ENCODE results near the gene CCSER2.
"Not testable (repeated sequence)": the region's sequence is repeated elsewhere in the genome, so short reads cannot be mapped to it uniquely, and the experiment has no call there.

The CCSER2 gene

GRCh38 chr10:84525120-84525806 is 196.9 kb downstream of the CCSER2 start:
- no peak for DNase-seq

GRCh38 chr10:84525807-84526182 is 197.4 kb downstream of the CCSER2 start:
- DNase-seq: not testable (repeated sequence)

DNA sequence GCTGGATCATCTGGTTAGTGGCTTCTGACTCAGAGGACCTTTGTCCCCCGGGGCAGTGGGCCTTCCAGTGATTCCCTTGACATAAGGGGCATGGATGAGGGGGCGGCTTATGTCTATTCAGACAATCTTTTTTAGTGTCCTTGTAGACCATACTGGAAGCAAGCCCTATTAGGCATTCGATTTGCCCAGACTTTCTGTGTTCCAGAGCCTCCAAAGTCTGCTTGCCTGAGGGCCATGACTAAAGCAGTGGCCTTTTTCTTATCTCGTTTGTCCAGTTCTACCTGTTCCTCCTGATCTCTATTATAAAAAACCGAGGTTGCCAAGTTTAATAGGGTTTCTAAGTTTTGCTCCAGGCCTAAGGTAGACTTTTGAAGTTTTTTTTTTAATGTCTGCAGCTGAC is 199.0 kb downstream of the CCSER2 start:
- not testable (repeated sequence) for DNase-seq

DNA sequence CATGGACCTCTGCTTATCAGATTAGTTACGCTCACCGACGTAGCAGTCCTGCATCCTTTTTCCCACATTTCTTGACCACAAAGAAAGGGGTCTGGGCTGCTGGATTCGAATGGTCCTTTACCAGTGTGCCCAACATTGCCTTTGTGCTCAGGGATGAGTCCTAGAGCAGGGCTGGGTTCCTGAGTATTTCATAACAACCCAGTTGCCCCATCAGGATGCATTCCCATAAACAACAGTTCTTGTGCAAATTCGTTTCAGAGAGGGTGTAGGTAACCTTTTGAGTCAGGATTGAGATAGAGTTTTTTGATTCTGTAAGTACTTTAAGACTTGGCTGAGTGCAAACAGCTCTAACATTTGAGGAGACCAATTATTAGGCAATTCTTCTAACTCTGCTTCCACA is 200.1 kb downstream of the CCSER2 start:
- DNase-seq: not testable (repeated sequence)

- no peak for DNase-seq
These were observed 202.4 kb downstream of the CCSER2 start for GRCh38 chr10:84530724-84531325.

DNA sequence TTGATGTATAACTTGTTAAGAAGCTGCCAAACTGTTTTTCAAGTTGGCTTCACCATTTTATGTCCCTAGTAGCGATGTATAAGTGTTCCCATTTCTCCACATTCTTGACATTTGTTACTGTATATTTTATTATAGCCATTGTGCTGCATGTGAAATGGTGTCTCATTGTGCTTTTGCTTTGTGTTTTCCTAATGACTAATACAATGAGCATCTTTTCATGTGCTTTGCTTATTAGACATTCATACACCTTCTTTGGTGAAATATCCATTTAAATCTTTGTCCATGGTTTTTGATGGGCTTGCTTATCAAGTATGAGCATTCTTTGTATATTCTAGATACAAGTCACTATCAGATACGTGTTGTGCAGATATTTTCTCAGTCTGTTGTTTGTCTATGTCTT is 203.0 kb downstream of the CCSER2 start:
- DNase-seq: no peak

- DNase-seq: no peak
These were observed 205.8 kb downstream of the CCSER2 start for GRCh38 chr10:84534168-84534567.

- DNase-seq: peak; percentile 20
These were observed 209.1 kb downstream of the CCSER2 start for GRCh38 chr10:84537447-84537931.

GRCh38 chr10:84538036-84538435 is 209.6 kb downstream of the CCSER2 start:
- DNase-seq: no peak

GRCh38 chr10:84539216-84539615 is 210.8 kb downstream of the CCSER2 start:
- DNase-seq: no peak

DNA sequence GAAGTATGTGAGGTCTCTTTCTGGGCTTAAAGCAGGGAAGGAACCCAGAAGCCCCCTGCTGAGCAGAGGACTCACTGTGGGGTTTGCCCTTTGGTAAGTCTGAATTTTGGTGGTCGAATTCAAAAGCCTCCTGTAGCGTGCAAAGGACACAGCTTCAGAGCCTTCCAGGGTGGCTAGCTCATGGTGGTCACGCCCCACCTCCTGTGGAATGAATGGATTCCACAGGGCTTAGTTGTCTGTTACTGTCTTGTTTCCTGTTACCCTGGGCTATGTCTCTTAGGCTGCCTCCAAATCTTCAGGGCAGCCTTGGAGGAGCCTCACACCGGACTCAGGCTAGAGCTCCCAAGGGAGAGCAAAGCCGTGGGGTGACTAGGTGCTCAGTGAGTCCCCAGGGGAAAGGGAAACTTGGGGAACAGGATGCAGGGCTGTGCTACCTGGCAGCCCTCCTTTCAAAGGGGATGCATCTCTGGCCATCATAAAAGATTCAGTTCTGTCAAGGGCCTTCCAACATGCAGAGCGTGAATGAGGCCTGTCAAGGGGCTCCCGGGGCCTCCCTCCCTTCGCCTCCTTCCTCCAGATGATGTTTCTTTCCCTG is 211.7 kb downstream of the CCSER2 start:
- no peak for DNase-seq

- peak; percentile 72 for DNase-seq
These were observed 212.4 kb downstream of the CCSER2 start for GRCh38 chr10:84540617-84541288.

- DNase-seq: no peak
These were observed 212.9 kb downstream of the CCSER2 start for GRCh38 chr10:84541289-84541637.

DNA sequence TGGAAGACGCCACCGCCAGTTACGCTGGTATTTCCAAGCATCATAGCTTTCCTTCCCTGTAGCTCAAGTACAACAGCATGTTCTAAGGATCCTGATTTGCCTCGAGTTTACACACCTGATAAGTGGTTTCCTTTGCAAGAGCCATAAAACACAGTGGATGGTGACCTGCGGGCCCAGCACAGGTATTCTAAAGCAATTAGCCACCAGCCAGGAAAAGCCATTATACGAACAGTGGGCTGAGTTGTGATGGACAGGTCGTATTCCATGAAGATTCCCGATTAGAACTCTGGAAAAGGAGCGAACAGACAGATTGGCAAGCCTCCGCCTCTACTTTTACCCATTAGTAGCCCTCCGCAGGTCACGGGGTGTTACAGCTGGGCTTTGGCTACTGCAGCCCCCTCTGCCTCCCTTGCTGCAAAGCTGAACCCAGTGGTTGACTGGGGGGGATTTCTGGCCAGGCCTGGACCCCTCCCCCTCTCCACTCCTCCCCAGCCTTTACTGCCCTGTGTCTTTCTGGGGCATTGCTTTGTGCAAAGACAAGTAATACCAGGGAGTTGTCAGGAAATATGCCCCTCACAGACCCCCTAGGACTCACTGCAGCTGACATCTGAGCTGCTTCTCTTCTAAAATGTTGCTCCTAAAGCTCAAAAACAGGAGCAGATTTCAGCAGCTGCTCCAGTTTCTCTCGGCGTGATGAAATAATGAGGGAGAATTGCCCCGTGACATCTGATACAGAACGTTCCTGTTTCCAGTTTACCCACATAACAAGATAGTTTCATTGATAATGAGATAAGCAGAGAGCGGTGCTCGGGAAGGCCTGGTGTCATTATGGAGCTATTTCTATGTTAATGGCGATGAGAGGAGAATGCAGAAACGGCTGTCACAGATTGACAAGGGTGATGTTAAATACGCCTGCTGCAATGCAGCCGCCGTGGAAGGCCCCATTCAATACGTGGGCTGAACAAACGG is 214.4 kb downstream of the CCSER2 start:
- no peak for DNase-seq

DNA sequence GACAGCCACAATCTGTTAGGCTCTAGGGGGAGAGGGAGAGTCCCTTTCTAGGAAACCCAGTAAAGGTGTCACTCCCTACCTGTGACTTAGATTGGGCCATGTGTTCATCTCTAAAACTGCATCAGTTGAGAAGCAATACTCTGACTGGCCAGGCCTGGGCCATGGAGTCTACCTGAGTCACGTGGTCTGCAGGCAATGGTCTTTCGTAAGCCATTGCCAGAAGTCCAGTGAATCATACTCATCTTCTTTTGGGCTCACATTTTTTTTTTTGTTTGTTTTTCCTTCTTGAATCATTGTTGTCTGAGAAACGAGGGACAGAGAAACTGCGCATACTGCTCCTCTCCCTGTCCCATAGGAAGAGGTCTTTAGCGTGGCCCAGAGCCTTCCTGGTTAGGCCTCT is 215.6 kb downstream of the CCSER2 start:
- DNase-seq: no peak

GRCh38 chr10:84545651-84546050 is 217.3 kb downstream of the CCSER2 start:
- no peak for DNase-seq

DNA sequence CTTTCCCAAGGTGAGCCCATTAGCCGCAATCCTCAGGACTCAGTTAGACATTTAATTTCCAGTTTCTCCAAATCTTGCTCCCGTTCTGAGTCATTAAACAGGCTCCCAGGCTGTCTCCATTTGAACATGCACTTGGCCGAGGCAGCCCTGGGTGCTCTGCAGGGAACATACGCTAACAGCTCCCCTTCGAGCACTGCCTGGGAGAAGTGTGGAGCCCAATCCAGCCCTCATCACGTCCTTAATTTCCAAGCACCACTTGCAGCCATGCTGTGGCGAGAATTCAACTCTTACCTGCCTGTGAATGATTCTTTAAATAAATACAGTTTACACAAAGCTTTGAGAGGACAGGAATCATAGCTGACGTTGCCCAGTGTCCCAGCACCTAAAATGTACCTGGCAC is 218.2 kb downstream of the CCSER2 start:
- no peak for DNase-seq

DNA sequence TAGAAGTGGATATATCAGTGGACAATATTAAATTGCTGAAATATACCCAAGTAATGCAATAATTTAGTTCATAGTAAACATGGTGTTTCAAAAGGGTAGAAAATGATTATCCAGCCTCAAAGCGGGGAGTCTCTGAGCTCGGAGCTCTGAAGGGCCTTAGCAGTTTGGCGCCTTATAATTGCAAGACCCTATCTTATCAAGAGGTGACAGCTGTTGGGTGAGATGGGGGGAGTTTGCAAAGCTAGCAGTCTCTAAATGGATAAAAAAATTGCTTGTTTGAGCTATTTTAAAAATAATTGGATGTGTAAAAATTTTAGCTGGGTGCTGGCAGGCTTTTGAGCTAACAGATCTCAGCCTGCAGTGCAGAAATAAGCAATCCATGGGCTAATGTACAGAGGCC is 219.2 kb downstream of the CCSER2 start:
- DNase-seq: no peak

DNA sequence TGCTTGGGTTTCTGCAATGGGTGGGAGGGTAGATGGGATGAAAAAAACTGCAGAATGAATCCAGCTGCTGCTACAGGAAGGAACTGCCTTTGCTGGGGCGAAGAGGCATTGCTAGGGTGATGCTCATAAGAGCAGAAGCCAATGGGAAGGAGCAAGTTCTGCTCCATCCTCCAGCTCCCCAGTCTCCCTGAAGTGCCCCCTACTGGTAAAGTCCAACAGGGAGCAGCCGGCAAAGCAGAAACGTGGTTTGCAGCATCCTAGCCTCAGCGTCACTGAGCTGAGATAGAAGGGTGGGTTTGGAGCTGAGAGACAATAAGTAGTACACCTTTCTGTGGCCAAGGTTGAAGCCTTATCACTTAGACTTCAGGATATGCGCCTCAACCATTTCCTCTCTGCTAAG is 220.5 kb downstream of the CCSER2 start:
- DNase-seq: no peak

DNA sequence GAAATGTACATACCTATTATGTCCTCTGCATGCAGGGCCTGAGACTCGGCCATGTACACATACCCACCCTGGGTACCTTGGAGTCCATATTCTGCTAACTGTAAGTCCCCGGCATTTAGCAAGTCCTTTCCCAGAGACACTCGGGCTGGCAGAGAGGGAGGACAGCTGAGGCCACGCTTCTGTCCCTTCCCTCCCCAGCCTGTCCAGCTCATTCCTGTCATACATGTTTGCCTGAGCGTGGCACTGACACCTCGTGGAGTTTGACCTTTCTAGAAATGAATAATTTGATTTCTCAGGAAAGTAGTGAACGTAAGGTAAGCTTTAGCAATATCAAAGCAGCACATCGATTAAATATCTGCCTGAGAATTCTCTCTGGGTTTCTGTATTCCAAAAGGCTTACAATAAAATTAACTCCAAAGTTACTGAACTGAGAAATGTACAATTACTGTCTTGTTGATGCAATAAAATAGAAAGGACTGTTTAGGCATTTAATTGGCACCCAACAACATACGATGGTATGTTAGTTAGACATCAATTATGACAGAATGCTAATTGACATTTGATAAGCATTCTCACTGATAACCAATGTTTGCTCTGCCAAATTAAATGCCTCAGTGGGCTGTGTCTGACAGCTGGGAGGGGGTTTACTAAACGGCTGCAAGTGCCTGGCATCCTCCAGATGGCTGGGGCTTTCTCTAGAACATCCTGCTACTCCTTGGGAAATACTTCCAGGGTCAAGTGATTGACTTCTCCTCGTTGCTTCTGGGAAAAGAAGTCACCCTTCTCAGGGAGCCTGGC is 221.2 kb downstream of the CCSER2 start:
- no peak for DNase-seq

DNA sequence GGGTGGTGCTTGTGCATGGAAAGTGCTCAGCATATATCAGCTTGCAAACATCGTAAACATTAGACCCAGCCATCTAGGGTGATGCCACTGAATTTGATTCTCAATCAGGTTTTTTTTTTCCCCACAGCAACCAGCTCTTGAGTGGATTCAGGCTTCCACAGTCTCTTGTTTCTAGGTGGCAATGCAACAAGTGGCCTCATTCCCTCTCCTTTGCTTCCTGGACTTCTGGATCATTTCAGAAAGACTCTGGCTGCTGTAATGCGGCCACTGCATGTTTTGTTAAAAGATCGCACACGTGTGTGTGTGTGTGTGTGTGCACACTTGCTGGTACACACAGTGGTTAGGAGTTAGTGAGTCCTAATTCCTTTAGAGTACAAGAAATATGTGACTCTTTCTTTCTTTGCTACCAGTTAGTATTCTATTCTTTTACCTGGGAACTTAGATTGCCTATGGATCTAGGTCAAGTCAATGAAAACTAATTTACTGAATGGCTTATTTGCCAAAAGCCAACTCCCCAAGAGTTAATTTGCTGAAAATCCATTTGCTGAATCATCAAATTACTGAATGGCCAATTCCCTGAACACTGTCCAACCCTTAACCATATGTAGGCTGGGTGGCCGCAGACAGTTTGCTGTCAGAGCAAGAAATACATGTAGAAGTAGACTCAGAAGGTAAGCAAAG is 222.5 kb downstream of the CCSER2 start:
- DNase-seq: no peak

Measured in stimulated activated CD4-positive, alpha-beta T cell treated with anti-CD3 and anti-CD28 coated beads, Interleukin-12 subunit alpha, Interleukin-12 subunit beta, amount 100 ng/mL, for 4 hours (primary cell).